Ovary (tissue), 9 donors: ENCODE results near the gene THTPA. TPM values are rescaled to one million over a fixed set of nuclear protein-coding genes. Genes with fewer than 3 reads are reported as not detected.

ENCODE experiments used
- DNase-seq, 5 donors: peaks; one replicate each; pipeline ENCODE4 v3.0.0-alpha.2; 2019 to 2020
- H3K27ac ChIP-seq, 2 donors: fragments of 200-600 bp; one replicate each; pipeline versions ENCODE4 v1.5.1 to v1.8.0; 2019 to 2022
- H3K27me3 ChIP-seq: fragments of 200-600 bp; one replicate; pipeline ENCODE4 v1.8.0; 2022
- H3K36me3 ChIP-seq: fragments of 200-600 bp; sonication (generic); one replicate; pipeline ENCODE4 v1.5.1; 2019
- H3K4me1 ChIP-seq: one replicate; pipeline ENCODE4 v1.8.1; 2013; ENCODE audit warnings: mild to moderate bottlenecking, moderate library complexity; ENCODE audit not compliant: insufficient read depth
- H3K4me3 ChIP-seq: fragments of 200-600 bp; sonication (generic); one replicate; pipeline ENCODE4 v1.5.1; 2017
- H3K9me3 ChIP-seq, 2 donors: fragments of 200-600 bp in 1 of 2; sonication (generic) in 1 of 2; one replicate each; pipeline versions ENCODE4 v1.5.1 to v1.8.1; 2013 to 2019; ENCODE audit warnings: mild to moderate bottlenecking in 1 of 2, moderate library complexity in 1 of 2
- EP300 ChIP-seq: sonication (generic); formaldehyde crosslinking; IDR thresholded peaks from one replicate; pipeline ENCODE4 v1.6.1; 2017; ENCODE audit warnings: antibody characterized with exemption
- POLR2A ChIP-seq: fragments of 450-650 bp; IDR thresholded peaks from one replicate; pipeline ENCODE4 v1.6.1; 2017; ENCODE audit warnings: antibody characterized with exemption, mild to moderate bottlenecking, moderate library complexity
- WGBS, 3 donors: extraction: QIAGEN DNeasy Blood & Tissue Kit in 1 of 3; methylation state at CpG; one replicate each; pipeline versions ENCODE4 v1.1.5 to v1.1.7; 2013 to 2017; 5-methylcytosine and 5-hydroxymethylcytosine counted together
- intact Hi-C, 4 donors: fragments of 100-400 bp; cut with DNase I; formaldehyde crosslinking; loops; one replicate each; pipeline versions ENCODE4 v1.11.0 to v1.15.1; 2022 to 2023
- polyA plus RNA-seq, 2 donors: library from polyadenylated mRNA; stranded (reverse); fragments of 200-250 nt in 1 of 2; fragments of 350-450 nt in 1 of 2; fragmentation: Illumina TruSeq in 1 of 2; extraction: RNeasy Lipid Tissue Mini Kit (QIAGEN cat#74804) in 1 of 2; gene quantifications; one replicate each; pipeline ENCODE4 v1.2.3, GENCODE V29; 2013 to 2014
- total RNA-seq, 7 donors: library from RNA; depleted of rRNA in 2 of 7; stranded (reverse); fragments of >200 nt in 2 of 7; fragmentation: NEBNext Ultra II Directional in 3 of 7; extraction: Animal tissue kit (Norgen Biotek cat#: 25700) in 3 of 7; gene quantifications; one replicate each; pipeline versions ENCODE4 v1.1.0 to v1.2.4, GENCODE V29; 2016 to 2023
- TF ChIP-seq, protein P1 (sequence below), 3 donors: fragments of 450-650 bp in 2 of 3; fragments of 200-600 bp in 1 of 3; IDR thresholded peaks; one replicate each; pipeline versions ENCODE4 v1.5.1 to v1.8.0; 2016 to 2022; ENCODE audit warnings: antibody characterized with exemption in 3 of 3, mild to moderate bottlenecking in 1 of 3
- donor health status: DM: no; HTN: no; CAD: no; lungs with moderate emphysema.
- donor health status: DM: no; HTN: no; CAD: no.
- donor health status: Bipolar disorder and iron deficiency.
- donor health status: DM: yes; HTN: yes; CAD: no.
- donor health status: DM: no; HTN: no; CAD: no.
- donor health status: DM: yes; HTN: yes; CAD: no.

THTPA gene
- total and polyA plus RNA-seq, 9 donors, result 11.5 to 22.3 (median 19.4) TPM

DNA sequence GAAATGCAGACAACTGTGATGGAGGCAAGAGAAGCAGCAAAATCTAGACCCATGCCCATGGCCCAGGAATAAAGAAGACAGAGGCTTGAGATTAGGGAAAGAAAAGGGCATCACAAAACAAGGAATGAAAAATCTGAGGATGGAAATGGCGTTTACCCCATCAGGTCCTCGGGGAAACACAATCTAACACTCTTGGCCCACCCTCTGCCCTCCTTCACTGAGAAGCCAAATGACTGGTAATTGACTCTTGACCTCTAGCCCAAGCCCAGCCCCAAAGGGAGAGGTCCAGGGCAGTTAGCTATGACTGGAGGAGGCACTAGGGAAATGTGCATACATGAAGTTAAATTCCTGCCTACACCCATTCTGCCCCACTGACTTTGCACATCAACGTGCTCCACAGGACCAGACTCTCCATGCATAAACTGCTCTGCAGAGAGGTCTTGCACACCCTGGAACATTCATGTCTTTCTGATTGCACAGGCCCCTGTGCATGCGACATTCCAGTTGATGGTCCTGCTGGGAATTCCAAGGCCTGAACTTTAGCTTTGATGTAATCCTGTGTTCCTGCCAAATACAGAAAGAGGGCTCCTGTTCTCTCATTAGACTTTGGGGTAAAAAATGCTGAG lies 10.2 kb upstream of the THTPA start:
- Histone ChIP-seq H3K27ac (no peak overlapping the region), H3K4me1 (peaks cover 3% of the 10 kb centered on the region), H3K9me3 (no peaks in the 10 kb centered on the region), H3K4me3 (no peak overlapping the region), H3K36me3 (no peaks in the 10 kb centered on the region), H3K27me3 (no peaks in the 10 kb centered on the region)
- 76% methylated on average over 4 of the region's 4 CpGs for WGBS, 3 donors
- TF ChIP-seq POLR2A, result no peak
- TF ChIP-seq, protein P1, sequence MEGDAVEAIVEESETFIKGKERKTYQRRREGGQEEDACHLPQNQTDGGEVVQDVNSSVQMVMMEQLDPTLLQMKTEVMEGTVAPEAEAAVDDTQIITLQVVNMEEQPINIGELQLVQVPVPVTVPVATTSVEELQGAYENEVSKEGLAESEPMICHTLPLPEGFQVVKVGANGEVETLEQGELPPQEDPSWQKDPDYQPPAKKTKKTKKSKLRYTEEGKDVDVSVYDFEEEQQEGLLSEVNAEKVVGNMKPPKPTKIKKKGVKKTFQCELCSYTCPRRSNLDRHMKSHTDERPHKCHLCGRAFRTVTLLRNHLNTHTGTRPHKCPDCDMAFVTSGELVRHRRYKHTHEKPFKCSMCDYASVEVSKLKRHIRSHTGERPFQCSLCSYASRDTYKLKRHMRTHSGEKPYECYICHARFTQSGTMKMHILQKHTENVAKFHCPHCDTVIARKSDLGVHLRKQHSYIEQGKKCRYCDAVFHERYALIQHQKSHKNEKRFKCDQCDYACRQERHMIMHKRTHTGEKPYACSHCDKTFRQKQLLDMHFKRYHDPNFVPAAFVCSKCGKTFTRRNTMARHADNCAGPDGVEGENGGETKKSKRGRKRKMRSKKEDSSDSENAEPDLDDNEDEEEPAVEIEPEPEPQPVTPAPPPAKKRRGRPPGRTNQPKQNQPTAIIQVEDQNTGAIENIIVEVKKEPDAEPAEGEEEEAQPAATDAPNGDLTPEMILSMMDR (IDR thresholded peaks at IDR 0.05), result no peak
- no peak for TF ChIP-seq EP300
- no peak for DNase-seq
- intact Hi-C loops, result loop anchor here in 1 of 4 donors (5.0 kb wide), 1 partner anchor 69 kb away; no protein-coding TSS in a partner anchor

GRCh38 chr14:23546450-23547035 lies 9.5 kb upstream of the THTPA start:
- H3K27ac ChIP-seq, result no peak overlapping the region

DNA sequence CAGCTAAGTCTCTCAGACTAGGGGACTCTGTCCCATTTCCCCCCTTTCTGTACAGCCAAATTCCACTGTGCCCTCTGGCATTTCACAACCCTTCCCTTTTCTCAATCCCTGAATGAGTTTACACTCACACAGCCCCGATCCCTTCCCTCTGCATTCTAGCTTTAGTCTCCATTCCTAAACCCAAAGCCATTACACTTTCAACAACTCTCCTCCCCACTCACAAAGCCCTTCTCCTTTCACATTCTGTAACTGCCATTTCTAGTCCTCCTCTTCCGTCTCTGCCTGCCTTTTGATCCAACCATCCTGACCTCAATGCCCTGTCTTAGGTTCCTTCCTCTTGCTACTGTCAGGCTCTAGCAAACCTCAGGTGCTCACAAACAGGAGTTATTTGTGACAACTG lies 8.1 kb upstream of the THTPA start:
- peaks cover 3% of the 10 kb centered on the region for H3K4me1 ChIP-seq
- no peaks in the 10 kb centered on the region for H3K36me3 ChIP-seq
- intact Hi-C loops, result loop anchor here in 1 of 4 donors (5.0 kb wide), 1 partner anchor 71 kb away; no protein-coding TSS in a partner anchor
- no peak for DNase-seq
- no peak overlapping the region for H3K4me3 ChIP-seq
- H3K27ac ChIP-seq, result no peak overlapping the region
- H3K27me3 ChIP-seq, result no peaks in the 10 kb centered on the region
- no peaks in the 10 kb centered on the region for H3K9me3 ChIP-seq
- WGBS, 3 donors, result 75 to 78% (median 78%) methylated on average over 2 of the region's 2 CpGs
- TF ChIP-seq, protein P1 (IDR thresholded peaks at IDR 0.05), result no peak
- TF ChIP-seq POLR2A (no peak), EP300 (no peak)

More at GRCh38 chr14:23546450-23547035, 9.5 kb upstream of the THTPA start:
- no peaks in the 10 kb centered on the region for H3K27me3 ChIP-seq
- no peak overlapping the region for H3K4me3 ChIP-seq
- intact Hi-C loops, result loop anchor here in 1 of 4 donors (5.0 kb wide), 1 partner anchor 69 kb away; no protein-coding TSS in a partner anchor
- peaks cover 3% of the 10 kb centered on the region for H3K4me1 ChIP-seq
- WGBS, 3 donors, result 64 to 70% (median 67%) methylated on average over 10 of the region's 10 CpGs
- H3K9me3 ChIP-seq, result no peaks in the 10 kb centered on the region
- no peaks in the 10 kb centered on the region for H3K36me3 ChIP-seq
- TF ChIP-seq EP300 (no peak), POLR2A (no peak)
- TF ChIP-seq, protein P1 (IDR thresholded peaks at IDR 0.05), result no peak
- DNase-seq, result no peak

DNA sequence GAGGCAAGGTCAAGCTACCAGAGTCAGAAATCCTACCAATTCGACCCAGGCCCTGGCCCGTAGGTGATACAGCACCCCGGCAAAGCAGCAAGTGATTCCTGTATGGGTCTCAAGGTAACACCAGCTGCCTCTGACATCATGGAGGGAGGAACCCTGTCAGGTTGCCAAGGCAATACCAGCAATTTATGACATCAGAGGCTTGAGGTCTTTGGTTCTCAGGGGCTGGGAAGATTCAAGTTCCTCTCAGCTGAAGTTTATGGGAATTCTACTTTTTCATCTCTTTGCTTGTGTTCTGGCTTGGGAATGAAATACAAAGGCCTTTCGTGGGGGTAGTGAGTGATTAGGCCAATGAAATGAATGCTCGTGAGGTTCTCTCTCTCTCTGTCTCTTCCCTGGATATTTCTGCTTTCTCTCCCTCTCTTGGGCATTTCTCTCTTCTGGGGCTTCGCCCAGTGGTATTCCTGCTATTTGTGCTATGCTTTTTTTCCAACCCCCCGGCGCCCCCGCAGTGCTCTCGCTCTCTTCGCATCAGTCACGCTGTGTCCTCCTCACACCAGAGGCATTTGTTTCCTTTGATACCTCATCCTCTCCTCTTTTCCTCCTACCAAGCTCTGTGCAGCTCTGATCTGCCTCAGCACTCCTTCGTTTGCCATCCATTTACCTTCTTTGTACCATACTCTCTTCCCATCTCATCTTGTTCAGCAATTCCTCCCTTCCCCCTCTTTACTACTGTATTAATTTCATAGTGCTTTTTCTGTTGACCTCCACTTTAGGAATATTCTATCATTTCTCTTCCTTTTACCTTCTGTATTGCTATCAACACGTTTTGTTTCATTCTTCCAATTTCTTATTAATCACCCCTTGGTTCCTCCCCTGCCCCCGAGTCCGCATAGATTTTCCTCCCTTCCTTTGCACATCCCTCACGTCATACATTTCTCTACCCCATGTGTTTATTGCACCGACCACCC lies 7.4 kb upstream of the THTPA start:
- no peaks in the 10 kb centered on the region for H3K36me3 ChIP-seq
- peaks cover 3% of the 10 kb centered on the region for H3K4me1 ChIP-seq
- TF ChIP-seq, protein P1 (IDR thresholded peaks at IDR 0.05), result no peak
- no peak for TF ChIP-seq EP300
- TF ChIP-seq POLR2A, result no peak
- no peak for DNase-seq
- H3K9me3 ChIP-seq, result no peaks in the 10 kb centered on the region
- WGBS, 3 donors, result 35 to 41% (median 39%) methylated on average over 18 of the region's 18 CpGs
- no peak overlapping the region for H3K4me3 ChIP-seq
- no peak overlapping the region for H3K27ac ChIP-seq
- intact Hi-C loops, result loop anchor here in 1 of 4 donors (5.0 kb wide), 1 partner anchor 71 kb away; no protein-coding TSS in a partner anchor
- no peaks in the 10 kb centered on the region for H3K27me3 ChIP-seq
